Aorta (tissue), 5 donors: ENCODE data around the gene MEX3A. TPM values are rescaled to one million over a fixed set of nuclear protein-coding genes. Genes with fewer than 3 reads are reported as not detected.
A peak's percentile ranks its signal among the peaks of the same experiment; 100 is the strongest.
"Not testable (repeated sequence)": the region's sequence is repeated elsewhere in the genome, so short reads cannot be mapped to it uniquely, and the experiment has no call there.

Source experiments
- ATAC-seq: fragments of 200-7000 bp; cut with Tn5 transposase; one replicate; pipeline ENCODE4 v1.9.1; 2022; ENCODE audit warnings: moderate library complexity; ENCODE audit not compliant: low FRiP score
- DNase-seq, 2 donors: peaks; one replicate each; pipeline ENCODE4 v3.0.0-alpha.2; 2020
- H3K27ac ChIP-seq, 2 donors: one replicate each; pipeline ENCODE4 v1.5.1; 2013; ENCODE audit warnings: low read length in 2 of 2, mild to moderate bottlenecking in 2 of 2, moderate library complexity in 2 of 2, control low read depth in 1 of 2, inconsistent platforms in 1 of 2, low read depth in 1 of 2
- H3K27me3 ChIP-seq, 2 donors: one replicate each; pipeline ENCODE4 v1.6.1; 2013; ENCODE audit warnings: control low read depth in 1 of 2, low read length in 1 of 2, mild to moderate bottlenecking in 1 of 2, moderate library complexity in 1 of 2; ENCODE audit not compliant: insufficient read depth in 2 of 2, control insufficient read depth in 1 of 2
- H3K36me3 ChIP-seq, 2 donors: one replicate each; pipeline ENCODE4 v1.6.1; 2013; ENCODE audit warnings: control low read depth in 1 of 2, low read length in 1 of 2, mild to moderate bottlenecking in 1 of 2; ENCODE audit not compliant: insufficient read depth in 2 of 2, control insufficient read depth in 1 of 2
- H3K4me1 ChIP-seq, 2 donors: one replicate each; pipeline ENCODE4 v1.6.1; 2013; ENCODE audit warnings: low read length in 2 of 2, control low read depth in 1 of 2, mild to moderate bottlenecking in 1 of 2, moderate library complexity in 1 of 2; ENCODE audit not compliant: insufficient read depth in 2 of 2, control insufficient read depth in 1 of 2
- H3K4me3 ChIP-seq, 2 donors: one replicate each; pipeline ENCODE4 v1.5.1; 2013; ENCODE audit warnings: low read length in 2 of 2, control low read depth in 1 of 2, mild to moderate bottlenecking in 1 of 2
- H3K9me3 ChIP-seq: one replicate; pipeline ENCODE4 v1.6.1; 2013; ENCODE audit warnings: mild to moderate bottlenecking, low read length; ENCODE audit not compliant: control insufficient read depth
- WGBS, 2 donors: extraction: QIAGEN DNeasy Blood & Tissue Kit; methylation state at CpG; one replicate each; pipeline ENCODE4 v1.1.7; 2013; 5-methylcytosine and 5-hydroxymethylcytosine counted together
- intact Hi-C, 2 donors: fragments of 100-400 bp; cut with DNase I; formaldehyde crosslinking; loops; one replicate each; pipeline versions ENCODE4 v1.14.2 to v1.15.0; 2022
- polyA plus RNA-seq, 2 donors: library from polyadenylated mRNA; stranded (reverse); fragments of 200-250 nt; gene quantifications; one replicate each; pipeline ENCODE4 v1.2.3, GENCODE V29; 2013
- total RNA-seq, 2 donors: library from RNA; stranded (reverse); fragmentation: NEBNext Ultra II Directional; extraction: Animal tissue kit (Norgen Biotek cat#: 25700); gene quantifications; one replicate each; pipeline ENCODE4 v1.2.1, GENCODE V29; 2021
- donor health status: healthy with polysubstance abuse.
- donor health status: Bipolar disorder and iron deficiency.
- donor health status: DM: no; HTN: no; CAD: no.
- donor health status: DM: no; HTN: no; CAD: no.
- donor health status: DM: yes; HTN: yes; CAD: no.

The MEX3A gene
- total and polyA plus RNA-seq, 4 donors = 0.03 to 1.6 (median 0.68) TPM

DNA sequence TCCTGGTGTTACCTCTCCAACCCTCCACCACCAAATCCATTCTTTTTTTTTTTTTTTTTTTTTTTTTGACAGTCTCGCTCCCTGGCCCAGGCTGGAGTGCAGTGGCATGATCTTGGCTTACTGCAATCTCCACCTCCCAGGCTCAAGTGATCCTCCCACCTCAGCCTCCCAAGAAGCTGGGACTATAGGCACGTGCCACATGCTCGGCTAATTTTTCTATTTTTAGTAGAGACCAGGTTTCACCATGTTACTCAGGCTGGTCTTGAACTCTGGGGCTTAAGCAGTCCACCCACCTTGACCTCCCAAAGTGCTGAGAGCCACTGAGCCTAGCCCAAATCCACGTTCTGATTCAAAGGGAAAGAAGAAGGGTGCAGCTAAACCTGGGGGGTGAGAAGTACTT lies 38.7 kb upstream of the MEX3A start:
- WGBS, 2 donors = 1 to 6% methylated on average over 4 of the region's 4 CpGs

DNA sequence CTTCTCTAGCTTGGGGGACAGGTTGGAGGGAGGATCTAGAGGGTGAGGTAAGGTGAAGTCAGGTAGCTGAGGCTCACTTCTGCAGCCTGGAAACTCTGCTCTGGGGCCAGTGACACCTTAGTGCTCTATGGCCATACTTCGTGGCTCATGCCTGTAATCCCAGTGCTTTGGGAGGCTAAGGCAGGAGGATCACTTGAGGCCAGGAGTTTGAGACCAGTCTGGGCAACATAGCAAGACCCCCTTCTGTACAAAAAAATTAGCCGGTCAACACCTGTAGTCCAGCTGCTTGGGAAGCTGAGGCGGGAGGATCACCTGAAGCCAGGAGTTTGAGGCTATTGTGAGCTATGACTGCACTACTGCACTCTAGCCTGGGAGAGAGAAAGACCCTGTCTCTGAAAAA lies 38.1 kb upstream of the MEX3A start:
- ATAC-seq = no peak
- WGBS, 2 donors = 42 to 48% methylated on average over 3 of the region's 3 CpGs
- H3K27ac ChIP-seq = peak overlapping the region in 1 of 2 donors; percentile 73
- H3K36me3 ChIP-seq = no peaks in the 10 kb centered on the region
- no peak for DNase-seq
- H3K27me3 ChIP-seq = no peaks in the 10 kb centered on the region
- H3K9me3 ChIP-seq = no peaks in the 10 kb centered on the region
- peak overlapping the region; percentile 0 to 4 for H3K4me3 ChIP-seq
- no peaks in the 10 kb centered on the region for H3K4me1 ChIP-seq
- intact Hi-C loops = loop anchor here in 1 of 2 donors (10.0 kb wide), 1 partner anchor 146 kb away; the partner anchor contains the start of gene ARHGEF2

More for the DNA sequence above, 38.7 kb upstream of the MEX3A start:
- intact Hi-C loops = loop anchor here in 1 of 2 donors (10.0 kb wide), 1 partner anchor 146 kb away; the partner anchor contains the start of gene ARHGEF2
- Histone ChIP-seq H3K4me3 (peak overlapping the region in 1 of 2 donors; percentile 0), H3K27ac (peak overlapping the region; percentile 30 to 79)
- not testable (repeated sequence) for DNase-seq, H3K4me1 ChIP-seq, H3K9me3 ChIP-seq, H3K27me3 ChIP-seq, ATAC-seq, H3K36me3 ChIP-seq

DNA sequence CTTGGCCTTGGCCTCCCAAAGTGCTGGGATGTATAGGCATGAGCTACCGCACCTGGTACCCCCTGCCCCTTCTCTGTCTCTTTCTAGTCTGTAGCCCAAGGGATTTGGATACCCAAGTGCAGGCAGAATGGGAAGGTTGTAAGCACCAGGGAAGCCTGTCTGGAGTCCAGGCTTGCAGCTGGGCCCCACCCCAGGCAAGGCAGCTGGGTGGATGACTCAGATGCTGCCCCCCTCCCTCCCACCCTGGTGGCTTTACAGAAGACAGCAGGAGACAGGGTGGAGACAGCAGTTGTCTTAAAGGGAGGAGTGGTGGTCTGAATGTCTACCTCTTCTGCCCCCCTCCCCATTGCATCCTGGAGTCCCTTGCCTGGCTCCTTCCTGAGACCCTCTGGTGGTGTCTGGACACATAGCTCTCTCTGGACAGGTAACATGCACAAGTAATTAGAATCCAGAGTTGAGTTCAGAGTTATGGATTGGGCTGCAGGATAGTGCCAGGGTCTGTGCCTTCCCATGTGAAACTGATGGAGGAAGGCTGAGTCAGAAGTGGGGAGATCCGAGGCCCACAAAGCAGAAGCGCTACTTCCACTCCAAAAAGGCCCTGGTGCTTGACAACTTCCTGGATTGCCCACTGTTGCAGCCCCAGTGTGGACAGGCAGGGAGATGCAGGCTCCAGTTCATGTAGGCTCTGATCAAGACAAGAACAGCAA lies 37.4 kb upstream of the MEX3A start:
- Histone ChIP-seq H3K27ac (peak overlapping the region; percentile 3 to 73), H3K4me1 (no peaks in the 10 kb centered on the region), H3K4me3 (peak overlapping the region; percentile 3 to 4), H3K9me3 (no peaks in the 10 kb centered on the region), H3K36me3 (no peaks in the 10 kb centered on the region), H3K27me3 (no peaks in the 10 kb centered on the region)
- peak in 1 of 2 donors; percentile 75 for DNase-seq
- 19 to 24% methylated on average over 3 of the region's 3 CpGs for WGBS, 2 donors
- no peak for ATAC-seq
- intact Hi-C loops = loop anchor here in 1 of 2 donors (10.0 kb wide), 1 partner anchor 145 kb away; the partner anchor contains the start of gene ARHGEF2

DNA sequence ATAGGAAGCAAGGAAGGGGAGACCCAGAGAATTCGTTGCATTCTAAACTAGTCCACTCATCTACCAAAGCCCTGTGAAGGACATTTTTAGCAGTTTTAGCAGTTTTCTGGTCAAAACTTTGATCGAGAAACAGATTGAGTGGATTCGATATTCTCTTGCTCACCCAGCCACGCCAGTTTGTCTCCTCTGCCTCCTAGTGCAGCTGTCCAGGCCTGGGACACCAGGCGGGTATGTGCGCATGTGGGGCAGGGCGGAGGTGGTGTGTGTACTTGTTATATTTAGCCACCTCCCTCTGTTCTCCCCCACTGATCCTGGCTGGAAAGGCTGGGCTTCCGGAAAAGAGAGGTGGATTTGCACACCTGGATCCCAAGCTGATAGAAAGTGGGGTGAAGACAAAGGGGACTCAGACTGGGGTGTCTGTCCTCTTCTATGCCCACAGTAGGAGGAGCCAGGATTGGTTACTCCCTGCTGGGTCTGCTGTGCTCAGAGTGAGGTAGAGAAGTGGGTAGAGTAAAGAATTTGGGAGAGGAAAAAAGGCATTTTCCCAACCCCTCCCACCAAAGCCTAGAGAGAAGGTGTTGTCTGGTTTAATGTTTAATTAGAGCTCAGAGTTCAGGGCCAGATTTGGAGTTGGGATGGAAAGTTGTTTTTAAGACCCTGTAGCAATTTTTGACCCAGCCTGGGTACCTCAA lies 36.1 kb upstream of the MEX3A start:
- no peaks in the 10 kb centered on the region for H3K4me1 ChIP-seq
- no peak for ATAC-seq
- no peaks in the 10 kb centered on the region for H3K27me3 ChIP-seq
- peak overlapping the region in 1 of 2 donors; percentile 69 for H3K27ac ChIP-seq
- DNase-seq = peak; percentile 56 to 86
- intact Hi-C loops = no loop called here
- 1 to 3% methylated on average over 8 of the region's 8 CpGs for WGBS, 2 donors
- H3K4me3 ChIP-seq = peak overlapping the region; percentile 60 to 99
- H3K36me3 ChIP-seq = no peaks in the 10 kb centered on the region
- H3K9me3 ChIP-seq = no peaks in the 10 kb centered on the region

DNA sequence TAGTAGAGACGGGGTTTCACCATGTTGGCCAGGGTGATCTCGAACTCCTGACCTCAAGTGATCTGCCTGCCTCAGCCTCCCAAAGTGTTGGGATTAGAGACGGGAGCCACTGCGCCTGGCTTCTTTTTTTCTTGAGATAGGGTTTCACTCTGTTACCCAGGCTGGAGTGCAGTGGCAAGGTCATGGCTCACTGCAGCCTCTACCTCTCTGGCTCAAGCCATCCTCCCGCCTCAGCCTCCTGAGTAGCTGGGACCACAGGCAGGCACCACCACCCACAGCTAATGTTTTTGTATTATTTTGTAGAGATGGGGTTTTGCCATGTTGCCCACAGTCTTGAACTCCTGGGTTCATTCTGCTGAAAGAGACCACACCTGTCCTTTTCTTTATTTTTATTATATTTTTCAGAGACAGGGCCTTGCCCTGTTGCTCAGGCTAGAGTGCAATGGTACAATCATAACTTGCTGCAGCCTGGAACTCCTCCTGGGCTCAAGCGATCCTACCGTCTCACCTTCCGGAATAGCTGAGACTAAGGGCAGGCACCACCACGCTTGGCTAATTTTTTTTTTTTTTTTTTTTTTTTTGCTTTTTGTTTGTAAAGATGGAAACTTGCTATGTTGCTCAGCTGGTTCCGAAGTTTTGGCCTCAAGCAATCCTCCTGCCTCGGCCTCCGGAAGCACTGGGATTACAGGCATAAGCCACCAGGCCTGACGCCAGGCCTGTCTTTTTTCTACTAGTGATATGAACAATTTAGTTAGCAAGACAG lies 35.3 kb upstream of the MEX3A start:
- Histone ChIP-seq H3K27ac (peak overlapping the region in 1 of 2 donors; percentile 69), H3K4me1 (no peaks in the 10 kb centered on the region), H3K36me3 (no peaks in the 10 kb centered on the region), H3K4me3 (peak overlapping the region; percentile 60 to 99), H3K27me3 (no peaks in the 10 kb centered on the region), H3K9me3 (no peaks in the 10 kb centered on the region)
- DNase-seq (peak; percentile 48 to 63), ATAC-seq (no peak)
- intact Hi-C loops = no loop called here
- WGBS, 2 donors = 7 to 9% methylated on average over 13 of the region's 13 CpGs

DNA sequence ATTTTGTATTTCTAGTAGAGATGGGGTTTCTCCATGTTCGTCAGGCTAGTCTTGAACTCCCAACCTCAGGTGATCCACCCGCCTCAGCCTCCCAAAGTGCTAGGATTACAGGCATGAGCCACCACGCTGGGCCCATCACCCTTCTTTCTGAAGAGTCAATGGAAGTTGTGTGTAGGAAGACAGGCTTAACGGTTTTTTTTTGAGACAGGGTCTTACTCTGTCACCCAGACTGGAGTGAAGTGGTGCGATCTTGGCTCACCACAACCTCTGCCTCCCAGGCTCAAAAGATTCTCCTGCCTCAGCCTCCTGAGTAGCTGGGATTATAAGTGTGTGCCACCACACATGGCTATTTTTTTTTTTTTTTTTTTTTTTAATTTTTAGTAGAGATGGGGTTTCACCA lies 34.5 kb upstream of the MEX3A start:
- H3K9me3 ChIP-seq, intact Hi-C loops, H3K36me3 ChIP-seq, H3K27me3 ChIP-seq, DNase-seq, H3K4me1 ChIP-seq, ATAC-seq: not testable (repeated sequence)
- Histone ChIP-seq H3K4me3 (peak overlapping the region; percentile 60 to 99), H3K27ac (peak overlapping the region in 1 of 2 donors; percentile 14)
- WGBS, 2 donors = 8 to 10% methylated on average over 5 of the region's 5 CpGs

DNA sequence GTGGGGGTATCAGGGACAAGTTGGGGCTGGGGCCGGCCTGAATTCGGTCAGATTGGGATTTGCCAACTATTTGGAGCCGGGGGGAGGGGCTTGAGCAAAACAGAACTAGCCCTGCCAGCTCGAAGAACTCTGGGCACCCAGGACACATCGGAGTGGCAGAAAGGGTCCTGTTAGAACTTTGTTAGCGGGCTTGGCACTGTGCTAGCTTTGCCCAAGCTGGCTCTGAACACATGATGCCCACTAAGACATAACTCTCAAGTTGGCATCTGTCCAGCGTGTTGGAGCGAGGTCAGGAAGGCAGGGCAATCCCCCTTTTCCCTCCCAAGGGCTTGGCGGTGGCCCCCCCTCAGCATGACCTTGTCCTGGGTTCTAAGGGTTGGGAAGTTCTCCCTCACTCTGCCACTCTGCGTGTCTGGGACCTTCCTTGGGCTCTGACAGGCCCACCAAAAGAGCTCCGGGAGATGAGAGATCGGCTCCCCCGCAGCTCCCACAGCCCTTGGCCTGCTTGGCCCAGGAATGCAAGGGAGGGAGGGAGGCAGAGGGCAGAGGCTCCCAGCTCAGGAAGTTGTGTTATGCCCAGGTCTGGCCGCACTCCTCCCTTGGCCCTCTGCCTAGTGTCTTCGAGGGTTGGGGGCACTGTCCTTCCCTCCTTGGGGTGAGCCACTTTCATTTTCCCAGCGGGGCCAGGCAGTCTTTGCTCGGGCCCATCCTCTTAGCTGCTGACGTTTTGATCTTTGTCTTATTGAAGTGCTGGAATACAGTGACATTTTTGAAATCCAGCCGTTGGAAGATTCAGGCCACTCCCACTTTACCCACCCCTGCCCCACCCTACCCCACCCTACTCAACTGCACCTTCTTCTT lies 33.5 kb upstream of the MEX3A start:
- no peaks in the 10 kb centered on the region for H3K36me3 ChIP-seq
- 1% methylated on average over 19 of the region's 19 CpGs for WGBS, 2 donors
- H3K27ac ChIP-seq = peak overlapping the region; percentile 83 to 88
- H3K27me3 ChIP-seq = no peaks in the 10 kb centered on the region
- DNase-seq (peak; percentile 82 to 87), ATAC-seq (peak; percentile 31)
- no peaks in the 10 kb centered on the region for H3K9me3 ChIP-seq
- peak overlapping the region; percentile 60 to 99 for H3K4me3 ChIP-seq
- intact Hi-C loops = loop anchor here in 1 of 2 donors (2.0 kb wide), 1 partner anchor 13 kb away; no protein-coding TSS in a partner anchor
- no peaks in the 10 kb centered on the region for H3K4me1 ChIP-seq
